SH-SY5Y (cell line): ENCODE measurements around the gene TSPOAP1.

Experiments
- GATA2 ChIP-seq: IDR thresholded peaks from 2 replicates; pipeline ENCODE4 v1.6.1; 2011; ENCODE audit warnings: mild to moderate bottlenecking, low read depth, low read length
- GATA3 ChIP-seq: IDR thresholded peaks from 2 replicates; pipeline ENCODE4 v1.6.1; 2011; ENCODE audit warnings: low read depth, mild to moderate bottlenecking, low read length, moderate library complexity

- TF ChIP-seq GATA2 (no peak), GATA3 (no peak)
These were observed 41.7 kb upstream of the TSPOAP1 start for GRCh38 chr17:58370309-58370708.
